SH-SY5Y (cell line): ENCODE measurements around the gene CDC5L.

ENCODE experiments used
- GATA2 ChIP-seq: IDR thresholded peaks from 2 replicates; pipeline ENCODE4 v1.6.1; 2011; ENCODE audit warnings: mild to moderate bottlenecking, low read depth, low read length
- GATA3 ChIP-seq: IDR thresholded peaks from 2 replicates; pipeline ENCODE4 v1.6.1; 2011; ENCODE audit warnings: low read depth, mild to moderate bottlenecking, low read length, moderate library complexity

- TF ChIP-seq GATA2, result no peak
- no peak for TF ChIP-seq GATA3
Observed at GRCh38 chr6:44377484-44377883, 10.0 kb upstream of the CDC5L start.
